HS-5 (cell line): ENCODE data around the gene TBC1D22A.
"Not testable (repeated sequence)": the region's sequence is repeated elsewhere in the genome, so short reads cannot be mapped to it uniquely, and the experiment has no call there.

ENCODE experiments used
- DNase-seq: peaks from one replicate; pipeline ENCODE4 v3.0.0-alpha.2; 2012; ENCODE audit warnings: low read depth

TBC1D22A gene

GRCh38 chr22:46762238-46763050, at the start of gene TBC1D22A:
TSS of gene TBC1D22A (plus strand) at chr22:46762650. CDS start at chr22:46762787, 137 bp downstream.
- DNase-seq: peak; percentile 66

GRCh38 chr22:46714550-46714949, 47.9 kb upstream of the TBC1D22A start:
- no peak for DNase-seq

- no peak for DNase-seq
Measured at GRCh38 chr22:46719921-46720320, 42.5 kb upstream of the TBC1D22A start.

- no peak for DNase-seq
Measured at GRCh38 chr22:46721501-46722085, 40.9 kb upstream of the TBC1D22A start.

- no peak for DNase-seq
Measured at GRCh38 chr22:46723882-46724281, 38.6 kb upstream of the TBC1D22A start.

GRCh38 chr22:46725096-46725495, 37.4 kb upstream of the TBC1D22A start:
- no peak for DNase-seq

GRCh38 chr22:46726066-46726985, 36.1 kb upstream of the TBC1D22A start:
- no peak for DNase-seq

GRCh38 chr22:46726986-46727317, 35.5 kb upstream of the TBC1D22A start:
- DNase-seq: no peak

GRCh38 chr22:46727813-46728364, 34.6 kb upstream of the TBC1D22A start:
- no peak for DNase-seq

GRCh38 chr22:46728470-46728869, 34.0 kb upstream of the TBC1D22A start:
- DNase-seq: no peak

GRCh38 chr22:46730568-46731245, 31.7 kb upstream of the TBC1D22A start:
- no peak for DNase-seq

- DNase-seq: no peak
Measured at GRCh38 chr22:46731246-46732040, 31.0 kb upstream of the TBC1D22A start.

- DNase-seq: no peak
Measured at GRCh38 chr22:46732041-46732379, 30.4 kb upstream of the TBC1D22A start.

- DNase-seq: no peak
Measured at GRCh38 chr22:46732513-46732912, 29.9 kb upstream of the TBC1D22A start.

GRCh38 chr22:46734213-46734722, 28.2 kb upstream of the TBC1D22A start:
- DNase-seq: not testable (repeated sequence)

- DNase-seq: no peak
Measured at GRCh38 chr22:46734830-46735453, 27.5 kb upstream of the TBC1D22A start.

GRCh38 chr22:46735747-46736608, 26.5 kb upstream of the TBC1D22A start:
- DNase-seq: no peak

- no peak for DNase-seq
Measured at GRCh38 chr22:46736705-46737104, 25.7 kb upstream of the TBC1D22A start.
